ENCODE data around the gene CBX4.

DNA sequence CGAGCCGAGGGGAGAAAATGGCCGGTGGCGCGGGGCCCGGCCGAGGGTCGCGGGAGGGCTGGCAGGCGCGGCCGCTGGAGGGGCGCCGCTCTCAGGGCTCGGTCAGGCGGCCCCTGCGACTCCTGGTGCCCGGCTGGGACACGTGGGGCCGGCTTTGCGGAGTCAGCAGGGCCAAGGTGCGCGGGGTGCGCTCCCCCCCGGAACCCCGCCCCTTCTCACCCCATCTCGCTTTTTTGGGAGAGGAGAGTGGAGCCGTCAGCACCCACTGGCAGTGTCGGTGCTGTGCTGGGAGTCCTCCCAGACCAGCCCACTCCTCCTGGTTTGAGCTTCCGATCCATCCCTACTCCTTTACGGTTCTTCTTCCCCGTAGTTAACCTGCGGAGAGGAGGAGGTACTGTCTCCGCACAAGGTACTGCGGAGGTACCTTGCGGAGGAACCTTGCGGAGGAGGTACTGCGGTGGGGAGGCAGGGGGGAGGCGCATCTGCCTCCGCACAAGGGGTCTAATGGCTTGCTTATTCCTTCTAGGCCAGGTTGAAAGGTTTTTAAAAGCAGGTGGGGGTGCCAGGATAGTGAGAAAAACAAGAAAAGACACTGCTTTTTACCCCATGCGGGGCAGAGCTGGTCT is 23.3 kb downstream of the CBX4 start:
- TF ChIP-seq, protein P1, sequence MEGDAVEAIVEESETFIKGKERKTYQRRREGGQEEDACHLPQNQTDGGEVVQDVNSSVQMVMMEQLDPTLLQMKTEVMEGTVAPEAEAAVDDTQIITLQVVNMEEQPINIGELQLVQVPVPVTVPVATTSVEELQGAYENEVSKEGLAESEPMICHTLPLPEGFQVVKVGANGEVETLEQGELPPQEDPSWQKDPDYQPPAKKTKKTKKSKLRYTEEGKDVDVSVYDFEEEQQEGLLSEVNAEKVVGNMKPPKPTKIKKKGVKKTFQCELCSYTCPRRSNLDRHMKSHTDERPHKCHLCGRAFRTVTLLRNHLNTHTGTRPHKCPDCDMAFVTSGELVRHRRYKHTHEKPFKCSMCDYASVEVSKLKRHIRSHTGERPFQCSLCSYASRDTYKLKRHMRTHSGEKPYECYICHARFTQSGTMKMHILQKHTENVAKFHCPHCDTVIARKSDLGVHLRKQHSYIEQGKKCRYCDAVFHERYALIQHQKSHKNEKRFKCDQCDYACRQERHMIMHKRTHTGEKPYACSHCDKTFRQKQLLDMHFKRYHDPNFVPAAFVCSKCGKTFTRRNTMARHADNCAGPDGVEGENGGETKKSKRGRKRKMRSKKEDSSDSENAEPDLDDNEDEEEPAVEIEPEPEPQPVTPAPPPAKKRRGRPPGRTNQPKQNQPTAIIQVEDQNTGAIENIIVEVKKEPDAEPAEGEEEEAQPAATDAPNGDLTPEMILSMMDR (conservative IDR thresholded peaks at IDR 0.05 in 1 of 2, IDR thresholded peaks at IDR 0.05 in 1 of 2; ENCODE audit: low read depth in 1 of 2, low read length in 2 of 2) = no peak
- no peak for TF ChIP-seq EZH2 (IDR thresholded peaks at IDR 0.05; ENCODE audit: low read length, missing control alignments)

Data from fibroblast of lung (primary cell).